Stimulated activated effector memory CD8-positive, alpha-beta T cell treated with anti-CD3 and anti-CD28 coated beads, Interleukin-12 subunit alpha, Interleukin-12 subunit beta, amount 100 ng/mL, for 72 hours (primary cell): ENCODE measurements around the gene HNRNPA2B1.
"Not testable (repeated sequence)": the region's sequence is repeated elsewhere in the genome, so short reads cannot be mapped to it uniquely, and the experiment has no call there.

ENCODE experiments used
- ATAC-seq: fragments of 150-1000 bp; cut with Tn5 transposase; 2 replicates; pipeline ENCODE4 v1.10.0; 2021
- DNase-seq, 2 donors: peaks; one replicate each; pipeline ENCODE4 v3.0.0; 2021 to 2022; ENCODE audit warnings: low spot score in 2 of 2
- H3K27ac Mint-ChIP-seq: one replicate; pipeline ENCODE4 v1.8.0; 2022; ENCODE audit warnings: mild to moderate bottlenecking, mixed read lengths
- H3K36me3 Mint-ChIP-seq: one replicate; pipeline ENCODE4 v1.8.0; 2022; ENCODE audit warnings: mild to moderate bottlenecking, mixed read lengths
- H3K4me1 Mint-ChIP-seq: one replicate; pipeline ENCODE4 v1.8.0; 2022; ENCODE audit warnings: mixed read lengths
- H3K4me3 Mint-ChIP-seq: one replicate; pipeline ENCODE4 v1.8.0; 2022; ENCODE audit warnings: mild to moderate bottlenecking, mixed read lengths
- H3K9me3 Mint-ChIP-seq: one replicate; pipeline ENCODE4 v1.8.0; 2022; ENCODE audit warnings: mixed read lengths

The HNRNPA2B1 gene

GRCh38 chr7:26191974-26192479 is 8.5 kb downstream of the HNRNPA2B1 start:
- H3K36me3 Mint-ChIP-seq = peaks cover 100% of the 10 kb centered on the region
- peaks cover 85% of the 10 kb centered on the region for H3K4me1 Mint-ChIP-seq
- peak overlapping the region; percentile 99 for H3K4me3 Mint-ChIP-seq

GRCh38 chr7:26191233-26191973 is 9.1 kb downstream of the HNRNPA2B1 start:
- H3K4me1 Mint-ChIP-seq = peaks cover 84% of the 10 kb centered on the region
- peak overlapping the region; percentile 99 for H3K4me3 Mint-ChIP-seq
- DNase-seq (no peak), ATAC-seq (no peak)
- H3K9me3 Mint-ChIP-seq = no peaks in the 10 kb centered on the region
- H3K36me3 Mint-ChIP-seq = peaks cover 100% of the 10 kb centered on the region
- peak overlapping the region; percentile 100 for H3K27ac Mint-ChIP-seq

More at GRCh38 chr7:26191974-26192479, 8.5 kb downstream of the HNRNPA2B1 start:
- no peak for ATAC-seq
- Mint-ChIP-seq H3K27ac (peak overlapping the region; percentile 100), H3K9me3 (no peaks in the 10 kb centered on the region)
- DNase-seq = no peak

GRCh38 chr7:26190417-26190869 is 10.1 kb downstream of the HNRNPA2B1 start:
- H3K4me1 Mint-ChIP-seq = peaks cover 81% of the 10 kb centered on the region
- H3K4me3 Mint-ChIP-seq = no peak overlapping the region
- H3K27ac Mint-ChIP-seq = peak overlapping the region; percentile 100
- H3K9me3 Mint-ChIP-seq = no peaks in the 10 kb centered on the region
- H3K36me3 Mint-ChIP-seq = peaks cover 100% of the 10 kb centered on the region
- no peak for DNase-seq
- no peak for ATAC-seq

- Mint-ChIP-seq H3K27ac (peak overlapping the region; percentile 100), H3K9me3 (no peaks in the 10 kb centered on the region), H3K4me3 (no peak overlapping the region), H3K36me3 (peaks cover 100% of the 10 kb centered on the region), H3K4me1 (peaks cover 83% of the 10 kb centered on the region)
- ATAC-seq (no peak), DNase-seq (no peak)
These were observed 10.8 kb downstream of the HNRNPA2B1 start for GRCh38 chr7:26189697-26190096.

- no peak overlapping the region for H3K4me3 Mint-ChIP-seq
- H3K9me3 Mint-ChIP-seq = no peaks in the 10 kb centered on the region
- peak overlapping the region; percentile 100 for H3K27ac Mint-ChIP-seq
- ATAC-seq (no peak), DNase-seq (no peak)
- H3K4me1 Mint-ChIP-seq = peaks cover 83% of the 10 kb centered on the region
- peaks cover 100% of the 10 kb centered on the region for H3K36me3 Mint-ChIP-seq
These were observed 11.5 kb downstream of the HNRNPA2B1 start for GRCh38 chr7:26188957-26189541.

GRCh38 chr7:26188206-26188956 is 12.2 kb downstream of the HNRNPA2B1 start:
- H3K36me3 Mint-ChIP-seq = peaks cover 100% of the 10 kb centered on the region
- peak; percentile 19 for ATAC-seq
- H3K4me1 Mint-ChIP-seq = peaks cover 81% of the 10 kb centered on the region
- H3K4me3 Mint-ChIP-seq = no peak overlapping the region
- peak in 1 of 2 donors; percentile 51 for DNase-seq
- H3K27ac Mint-ChIP-seq = peak overlapping the region; percentile 100
- H3K9me3 Mint-ChIP-seq = no peaks in the 10 kb centered on the region

GRCh38 chr7:26187380-26188205 is 13.0 kb downstream of the HNRNPA2B1 start:
- Mint-ChIP-seq H3K4me1 (peaks cover 73% of the 10 kb centered on the region), H3K9me3 (no peaks in the 10 kb centered on the region), H3K36me3 (peaks cover 100% of the 10 kb centered on the region), H3K27ac (peak overlapping the region; percentile 100), H3K4me3 (no peak overlapping the region)
- DNase-seq (no peak), ATAC-seq (peak; percentile 41)

GRCh38 chr7:26186364-26187311 is 13.9 kb downstream of the HNRNPA2B1 start:
- Mint-ChIP-seq H3K4me1 (peaks cover 68% of the 10 kb centered on the region), H3K36me3 (peaks cover 99% of the 10 kb centered on the region), H3K27ac (peak overlapping the region; percentile 100), H3K4me3 (no peak overlapping the region), H3K9me3 (no peaks in the 10 kb centered on the region)
- no peak for DNase-seq
- ATAC-seq = peak; percentile 36

GRCh38 chr7:26185844-26186180 is 14.7 kb downstream of the HNRNPA2B1 start:
- no peak overlapping the region for H3K4me3 Mint-ChIP-seq
- no peak for ATAC-seq

GRCh38 chr7:26185131-26185843 is 15.3 kb downstream of the HNRNPA2B1 start:
- Mint-ChIP-seq H3K36me3 (peaks cover 99% of the 10 kb centered on the region), H3K4me1 (peaks cover 70% of the 10 kb centered on the region), H3K27ac (peak overlapping the region; percentile 63), H3K4me3 (no peak overlapping the region), H3K9me3 (no peaks in the 10 kb centered on the region)
- DNase-seq (peak in 1 of 2 donors; percentile 50), ATAC-seq (peak; percentile 35)

More at GRCh38 chr7:26185844-26186180, 14.7 kb downstream of the HNRNPA2B1 start:
- Mint-ChIP-seq H3K36me3 (peaks cover 99% of the 10 kb centered on the region), H3K27ac (peak overlapping the region; percentile 63), H3K4me1 (peaks cover 70% of the 10 kb centered on the region), H3K9me3 (no peaks in the 10 kb centered on the region)
- no peak for DNase-seq

- H3K4me3 Mint-ChIP-seq, H3K9me3 Mint-ChIP-seq: not testable (repeated sequence)
- peak overlapping the region; percentile 63 for H3K27ac Mint-ChIP-seq
- peaks cover 99% of the 10 kb centered on the region for H3K36me3 Mint-ChIP-seq
- DNase-seq (peak in 1 of 2 donors; percentile 42), ATAC-seq (peak; percentile 4)
- H3K4me1 Mint-ChIP-seq = peaks cover 75% of the 10 kb centered on the region
These were observed 16.1 kb downstream of the HNRNPA2B1 start for GRCh38 chr7:26184281-26185101.

- no peaks in the 10 kb centered on the region for H3K9me3 Mint-ChIP-seq
- H3K4me1 Mint-ChIP-seq = peaks cover 72% of the 10 kb centered on the region
- peak in 1 of 2 donors; percentile 44 for DNase-seq
- H3K36me3 Mint-ChIP-seq = peaks cover 99% of the 10 kb centered on the region
- H3K4me3 Mint-ChIP-seq = no peak overlapping the region
- ATAC-seq = no peak
- H3K27ac Mint-ChIP-seq = peak overlapping the region; percentile 63
These were observed 16.8 kb downstream of the HNRNPA2B1 start for GRCh38 chr7:26183545-26184280.
